K562 (cell line): ENCODE results near the gene TXNRD1. TPM values are rescaled to one million over a fixed set of nuclear protein-coding genes. Genes with fewer than 3 reads are reported as not detected.
"Not testable (repeated sequence)": the region's sequence is repeated elsewhere in the genome, so short reads cannot be mapped to it uniquely, and the experiment has no call there.

Experiments used
- ATAC-seq: fragments of 200-7000 bp; cut with Tn5 transposase; 3 replicates; pipeline ENCODE4 v1.9.1; 2020; ENCODE audit warnings: moderate library complexity
- BruUV-seq: library from RNA; stranded (reverse); fragments of 400-500 nt; replicated peaks from 2 replicates; lab custom pipeline; 2021; lab: Mats Ljungman, UMichigan
- CTCF ChIA-PET: fragments of 300-600 bp; formaldehyde crosslinking; extraction: SDS; loops from one replicate; lab custom pipeline; 2021; ENCODE audit warnings: low intra/inter-chr PET ratio; lab: Yijun Ruan, JAX
- POLR2A ChIA-PET: fragments of 300-600, 350-650 bp; sonication (Branson Sonifier 250); formaldehyde crosslinking; extraction: SDS; loops from one replicate; lab custom pipeline; 2021; ENCODE audit warnings: antibody characterized with exemption, inconsistent platforms; lab: Yijun Ruan, JAX
- DNase-seq, 4 experiments: peaks; one replicate each; pipeline versions ENCODE4 v3.0.0 to v3.0.0-alpha.2; 2011 to 2018; ENCODE audit warnings: low spot score in 3 of 4, mixed read lengths in 3 of 4; ENCODE audit errors: extremely low read depth in 1 of 4
- FAIRE-seq: peaks from 2 replicates; lab custom pipeline; 2011; peaks lifted over from hg19 to GRCh38; lab: Jason Lieb, UNC
- H2AFZ ChIP-seq: 2 replicates; pipeline ENCODE4 v1.6.0; 2011; ENCODE audit warnings: low read depth, low read length, control low read depth, inconsistent platforms
- H3K27ac ChIP-seq: fragments of 200-600 bp; 3 replicates; pipeline ENCODE4 v1.8.0; 2011; ENCODE audit warnings: low read depth, mild to moderate bottlenecking, control low read depth, inconsistent platforms, low read length, moderate library complexity, mixed read lengths; ENCODE audit errors: extremely low read depth
- H3K27me3 ChIP-seq, 2 experiments: fragments of 300-600 bp in 1 of 2; 2 replicates in 1 of 2; 3 replicates in 1 of 2; pipeline versions ENCODE4 v1.6.0 to v1.8.0; 2011; ENCODE audit warnings: inconsistent platforms in 2 of 2, low read length in 2 of 2, mild to moderate bottlenecking in 1 of 2, mixed read lengths in 1 of 2, moderate library complexity in 1 of 2; ENCODE audit not compliant: control insufficient read depth in 2 of 2, insufficient read depth in 2 of 2
- H3K36me3 ChIP-seq: fragments of 300-600 bp; 3 replicates; pipeline ENCODE4 v1.8.0; 2011; ENCODE audit warnings: mild to moderate bottlenecking, low read length, inconsistent platforms; ENCODE audit not compliant: control insufficient read depth, insufficient read depth
- H3K4me1 ChIP-seq, 2 experiments: fragments of 200-600 bp in 1 of 2; replicated peaks in 1 of 2; 2 replicates in 1 of 2; 3 replicates in 1 of 2; pipeline versions ENCODE4 v1.5.1 to v1.8.0; 2011; ENCODE audit warnings: inconsistent platforms in 2 of 2, low read length in 2 of 2, mild to moderate bottlenecking in 1 of 2, mixed read lengths in 1 of 2, moderate library complexity in 1 of 2; ENCODE audit not compliant: control insufficient read depth in 2 of 2, insufficient read depth in 2 of 2
- H3K4me2 ChIP-seq: 2 replicates; pipeline ENCODE4 v1.6.1; 2011; ENCODE audit warnings: low read length, control low read depth, inconsistent platforms, mixed read lengths; ENCODE audit not compliant: insufficient read depth
- H3K4me3 ChIP-seq: fragments of 200-600 bp; sonication (generic), shearing (Covaris generic); 2 replicates; pipeline ENCODE4 v1.5.1; 2016; ENCODE audit warnings: control low read depth, inconsistent platforms
- H3K79me2 ChIP-seq: fragments of 200-600 bp; 3 replicates; pipeline ENCODE4 v1.8.0; 2011; ENCODE audit warnings: low read length, inconsistent platforms; ENCODE audit not compliant: control insufficient read depth, insufficient read depth
- H3K9ac ChIP-seq, 2 experiments: 2 replicates each; pipeline versions ENCODE4 v1.6.0 to v1.6.1; 2011; ENCODE audit warnings: low read depth in 2 of 2, low read length in 2 of 2, control low read depth in 1 of 2, inconsistent platforms in 1 of 2, mild to moderate bottlenecking in 1 of 2, mixed read lengths in 1 of 2; ENCODE audit not compliant: insufficient read depth in 1 of 2
- H3K9me1 ChIP-seq: one replicate; pipeline ENCODE4 v1.6.0; 2011; ENCODE audit warnings: inconsistent platforms, mild to moderate bottlenecking, low read length, moderate library complexity; ENCODE audit not compliant: control insufficient read depth, insufficient read depth
- H3K9me3 ChIP-seq: replicated peaks from 2 replicates; pipeline ENCODE4 v1.5.1; 2011; ENCODE audit warnings: low read depth, low read length, inconsistent platforms; ENCODE audit not compliant: control insufficient read depth, insufficient read depth
- H4K20me1 ChIP-seq: replicated peaks from 2 replicates; pipeline ENCODE4 v1.6.1; 2011; ENCODE audit warnings: low read length, inconsistent platforms, mixed read lengths; ENCODE audit not compliant: control insufficient read depth, insufficient read depth
- E2F6 ChIP-seq, 2 experiments: IDR thresholded peaks; 2 replicates each; pipeline ENCODE4 v1.6.1; 2011; ENCODE audit warnings: borderline replicate concordance in 1 of 2, control low read depth in 1 of 2, low read depth in 1 of 2, low read length in 1 of 2, mild to moderate bottlenecking in 1 of 2, mixed read lengths in 1 of 2, moderate library complexity in 1 of 2; ENCODE audit not compliant: insufficient read depth in 1 of 2, insufficient read length in 1 of 2, poor library complexity in 1 of 2, severe bottlenecking in 1 of 2; ENCODE audit errors: extremely low read depth in 1 of 2
- GTF2B ChIP-seq: IDR thresholded peaks from 2 replicates; pipeline ENCODE4 v1.6.1; 2011; ENCODE audit not compliant: insufficient read length; ENCODE audit errors: extremely low read depth
- NCOR1 ChIP-seq: fragments of 450-650 bp; IDR thresholded peaks from 2 replicates; pipeline ENCODE4 v1.6.1; 2016; ENCODE audit warnings: mild to moderate bottlenecking, moderate library complexity
- RBM39 ChIP-seq: fragments of 200-400 bp; formaldehyde crosslinking; optimal IDR thresholded peaks from 2 replicates; pipeline ENCODE3; 2018; ENCODE audit warnings: low read depth, low read length
- WGBS: fragments of 100-300 bp; shearing (Covaris generic); methylation state at CpG from one replicate; pipeline ENCODE4 v1.1.6; 2016; ENCODE audit warnings: low coverage, mixed read lengths; ENCODE audit not compliant: insufficient coverage; ENCODE audit errors: missing lambda C conversion rate; 5-methylcytosine and 5-hydroxymethylcytosine counted together
- in situ Hi-C: fragments of 300-500 bp; cut with MboI; formaldehyde crosslinking; loops from 4 replicates; pipeline ENCODE4 v1.15.0; 2018; ENCODE audit warnings: inconsistent platforms, mixed read lengths
- intact Hi-C: fragments of 100-400 bp; cut with micrococcal nuclease; formaldehyde crosslinking; loops from 2 replicates; pipeline ENCODE4 v1.14.2; 2022
- polyA plus RNA-seq, 8 experiments: library from polyadenylated mRNA; depleted of rRNA in 4 of 8; stranded (reverse) in 5 of 8; unstranded in 3 of 8; fragments of >200 nt; fragmentation: Nextera tagmentation in 2 of 8; fragmentation: Illumina TruSeq in 1 of 8; extraction: Ambion mirVana in 2 of 8; extraction: Trizol in 1 of 8; gene quantifications; 2 replicates each; pipeline versions ENCODE4 v1.2.1 to v1.2.3, GENCODE V29; 2011 to 2014; ENCODE audit warnings: inconsistent platforms in 1 of 8, missing spikeins in 1 of 8
- total RNA-seq, 7 experiments: library from RNA; depleted of rRNA in 6 of 7; stranded (reverse); fragments of >200 nt in 6 of 7; fragmentation: Illumina TruSeq in 2 of 7; extraction: Trizol in 2 of 7; gene quantifications; 2 replicates each; pipeline versions ENCODE4 v1.2.1 to v1.2.3, GENCODE V29; 2011 to 2021; ENCODE audit warnings: low replicate concordance in 1 of 7

TXNRD1 gene
- total and polyA plus RNA-seq, 9 of the 15 experiments (the other 6 are each of a cell fraction or from before 2014, with no cell fraction given): 107 to 189 (median 146) TPM

GRCh38 chr12:104173804-104174203 is 41.8 kb upstream of the TXNRD1 start:
- POLR2A ChIA-PET: interaction anchor here (0.7 kb wide), 1 partner anchor 36 kb away, joined by 3 read pairs; the partner anchor contains the start of gene NFYB
- H3K27ac ChIP-seq, ATAC-seq, BruUV-seq, H3K9me3 ChIP-seq, H4K20me1 ChIP-seq, H3K9me1 ChIP-seq, H3K4me3 ChIP-seq, H3K4me2 ChIP-seq, H3K9ac ChIP-seq, CTCF ChIA-PET, H3K36me3 ChIP-seq, H3K27me3 ChIP-seq, in situ Hi-C loops, DNase-seq, H3K79me2 ChIP-seq, H2AFZ ChIP-seq, FAIRE-seq: not testable (repeated sequence)
- 67% methylated on average over 5 of the region's 5 CpGs for WGBS
- intact Hi-C loops: loop anchor here (2.0 kb wide), 1 partner anchor 35 kb away; the partner anchor contains the start of gene NFYB
- H3K4me1 ChIP-seq: peaks cover 12 to 26% of the 10 kb centered on the region in 2 experiments; a peak in 4 of 5 replicates

GRCh38 chr12:104175726-104176247 is 39.8 kb upstream of the TXNRD1 start:
- no peak overlapping the region for H3K4me3 ChIP-seq
- no peaks in the 10 kb centered on the region for H3K79me2 ChIP-seq
- H4K20me1 ChIP-seq: no peaks in the 10 kb centered on the region
- intact Hi-C loops: no loop called here
- BruUV-seq: no TSS peak
- no peak overlapping the region for H3K4me2 ChIP-seq
- DNase-seq: no peak
- WGBS: 65% methylated on average over 10 of the region's 10 CpGs
- H2AFZ ChIP-seq: no peak overlapping the region
- no peaks in the 10 kb centered on the region for H3K9me1 ChIP-seq
- no peaks in the 10 kb centered on the region for H3K27me3 ChIP-seq
- ChIA-PET CTCF (no interaction called here), POLR2A (no interaction called here)
- no peak overlapping the region for H3K9ac ChIP-seq
- H3K4me1 ChIP-seq: peaks cover 12 to 26% of the 10 kb centered on the region in 2 experiments; a peak in 4 of 5 replicates
- H3K27ac ChIP-seq: no peak overlapping the region
- in situ Hi-C loops: no loop called here
- TF ChIP-seq NCOR1 (no peak), E2F6 (IDR thresholded peaks at IDR 0.05; ENCODE audit: borderline replicate concordance in 1 of 2, extremely low read depth in 1 of 2, insufficient read depth in 1 of 2, insufficient read length in 1 of 2, low read depth in 1 of 2, low read length in 1 of 2, poor library complexity in 1 of 2, severe bottlenecking in 1 of 2) (peak in 1 of 2 experiments; percentile 19), GTF2B (no peak), RBM39 (no peak)
- no peak for ATAC-seq
- no peaks in the 10 kb centered on the region for H3K36me3 ChIP-seq
- FAIRE-seq: no peak
- H3K9me3 ChIP-seq: no peaks in the 10 kb centered on the region
